GM23248 (cell line): Measurements from ENCODE around the gene SFMBT2.

Source experiments
- EZH2 ChIP-seq: fragments of 200-600 bp; sonication (generic); IDR thresholded peaks from 2 replicates; pipeline ENCODE4 v1.6.1; 2018; ENCODE audit warnings: antibody characterized with exemption, mild to moderate bottlenecking; ENCODE audit not compliant: insufficient read depth, poor library complexity, severe bottlenecking
- EZH2phosphoT487 ChIP-seq: fragments of 200-600 bp; sonication (generic); IDR thresholded peaks from 2 replicates; pipeline ENCODE4 v1.6.1; 2018; ENCODE audit warnings: antibody characterized with exemption, moderate library complexity, mild to moderate bottlenecking, low read depth; ENCODE audit not compliant: insufficient read depth

- TF ChIP-seq EZH2 (peak; percentile 52), EZH2phosphoT487 (no peak)
Measured at GRCh38 chr10:7410301-7410861, 453 bp downstream of the SFMBT2 start.
